SK-N-SH treated with all-trans-retinoic acid at 6 μM for 48 hours (cell line): ENCODE results near the gene GDF11.

Experiments
- ATAC-seq: fragments of 200-7000 bp; cut with Tn5 transposase; 3 replicates; pipeline ENCODE4 v1.9.1; 2020; ENCODE audit warnings: mild to moderate bottlenecking, moderate library complexity
- BACH2 ChIP-seq: fragments of 250-450 bp; sonication (Bioruptor Pico); IDR thresholded peaks from 2 replicates; pipeline ENCODE4 v1.9.0; 2021; ENCODE audit warnings: mild to moderate bottlenecking, borderline replicate concordance
- CSDC2 ChIP-seq: fragments of 250-450 bp; sonication (Bioruptor Pico); IDR thresholded peaks from 2 replicates; pipeline ENCODE4 v1.5.0; 2020; ENCODE audit warnings: mild to moderate bottlenecking, moderate library complexity
- ESRRG ChIP-seq: fragments of 250-450 bp; sonication (Bioruptor Pico); IDR thresholded peaks from 2 replicates; pipeline ENCODE4 v1.6.1; 2021; ENCODE audit warnings: mild to moderate bottlenecking
- GLIS3 ChIP-seq: fragments of 250-450 bp; sonication (Bioruptor Pico); IDR thresholded peaks from 2 replicates; pipeline ENCODE4 v1.5.0; 2020; ENCODE audit warnings: mild to moderate bottlenecking, moderate library complexity
- ISL1 ChIP-seq: fragments of 250-450 bp; sonication (Bioruptor Pico); IDR thresholded peaks from 2 replicates; pipeline ENCODE4 v2.1.2; 2022; ENCODE audit warnings: mild to moderate bottlenecking, moderate library complexity
- OSR1 ChIP-seq: fragments of 250-450 bp; sonication (Bioruptor Pico); IDR thresholded peaks from 2 replicates; pipeline ENCODE4 v1.8.0; 2022; ENCODE audit warnings: moderate library complexity, mild to moderate bottlenecking, inconsistent platforms
- PPARA ChIP-seq: fragments of 250-450 bp; sonication (Bioruptor Pico); IDR thresholded peaks from 2 replicates; pipeline ENCODE4 v1.5.0; 2020; ENCODE audit warnings: mild to moderate bottlenecking, borderline replicate concordance
- RARB ChIP-seq: fragments of 250-450 bp; sonication (Bioruptor Pico); IDR thresholded peaks from 2 replicates; pipeline ENCODE4 v1.8.0; 2021; ENCODE audit warnings: mild to moderate bottlenecking, moderate library complexity
- SNAI2 ChIP-seq: fragments of 250-450 bp; sonication (Bioruptor Pico); IDR thresholded peaks from 2 replicates; pipeline ENCODE4 v1.5.0; 2020; ENCODE audit warnings: mild to moderate bottlenecking, moderate library complexity
- TCF4 ChIP-seq: fragments of 250-450 bp; sonication (Bioruptor Pico); IDR thresholded peaks from 2 replicates; pipeline ENCODE4 v1.8.0; 2021; ENCODE audit warnings: mild to moderate bottlenecking, moderate library complexity, borderline replicate concordance
- TOX ChIP-seq: fragments of 250-450 bp; sonication (Bioruptor Pico); IDR thresholded peaks from 2 replicates; pipeline ENCODE4 v1.8.0; 2021; ENCODE audit warnings: mild to moderate bottlenecking, moderate library complexity, borderline replicate concordance
- ZC3H10 ChIP-seq: fragments of 250-450 bp; sonication (Bioruptor Pico); IDR thresholded peaks from 2 replicates; pipeline ENCODE4 v1.5.1; 2021; ENCODE audit warnings: mild to moderate bottlenecking, moderate library complexity
- ZFP30 ChIP-seq: fragments of 450-650 bp; formaldehyde crosslinking; IDR thresholded peaks from 2 replicates; pipeline ENCODE4 v1.5.0; 2022; ENCODE audit warnings: mild to moderate bottlenecking, moderate library complexity
- ZNF565 ChIP-seq: fragments of 450-650 bp; formaldehyde crosslinking; conservative IDR thresholded peaks from 2 replicates; pipeline ENCODE4 v1.5.0; 2020; ENCODE audit warnings: low read depth, mild to moderate bottlenecking, moderate library complexity
- ZNF70 ChIP-seq: fragments of 450-650 bp; formaldehyde crosslinking; IDR thresholded peaks from 2 replicates; pipeline ENCODE4 v1.5.0; 2020; ENCODE audit warnings: mild to moderate bottlenecking, moderate library complexity
- ZNF8 ChIP-seq: fragments of 450-650 bp; formaldehyde crosslinking; IDR thresholded peaks from 2 replicates; pipeline ENCODE4 v1.5.0; 2020; ENCODE audit warnings: mild to moderate bottlenecking, moderate library complexity
- TF ChIP-seq, protein P1 (sequence below): fragments of 250-450 bp; sonication (Bioruptor Pico); IDR thresholded peaks from 2 replicates; pipeline ENCODE4 v1.8.0; 2021; ENCODE audit warnings: low read depth, mild to moderate bottlenecking, moderate library complexity, borderline replicate concordance
- TF ChIP-seq, protein P2 (sequence below): fragments of 250-450 bp; sonication (Bioruptor Pico); IDR thresholded peaks from 2 replicates; pipeline ENCODE4 v1.5.1; 2021; ENCODE audit warnings: mild to moderate bottlenecking, moderate library complexity
- TF ChIP-seq, protein P3 (sequence below): fragments of 250-450 bp; sonication (Bioruptor Pico); IDR thresholded peaks from 2 replicates; pipeline ENCODE4 v1.5.1; 2020; ENCODE audit warnings: low read depth, mild to moderate bottlenecking, moderate library complexity
- TF ChIP-seq, protein P4 (sequence below): fragments of 250-450 bp; sonication (Bioruptor Pico); IDR thresholded peaks from 2 replicates; pipeline ENCODE4 v1.8.0; 2020; ENCODE audit warnings: mild to moderate bottlenecking, moderate library complexity, borderline replicate concordance

Gene GDF11

DNA sequence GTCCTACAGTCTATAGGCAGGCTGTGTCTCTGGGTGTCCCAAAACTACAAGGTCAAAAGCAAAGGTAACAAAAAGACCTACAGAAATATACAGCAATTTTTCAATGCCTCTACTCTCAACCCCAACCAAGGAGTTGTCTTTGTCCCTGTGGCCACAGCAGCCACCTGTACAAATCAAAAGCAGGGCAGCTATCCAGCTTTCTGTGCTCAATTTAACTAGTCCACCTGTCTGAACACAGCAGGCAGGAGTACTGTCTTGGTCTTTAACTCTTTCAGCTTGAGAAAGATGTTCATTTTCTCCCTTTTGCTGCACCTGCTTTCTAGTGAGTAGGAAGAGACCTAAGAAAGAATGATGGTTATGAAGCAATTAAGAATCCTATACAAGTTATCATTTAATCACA, 19.7 kb downstream of the GDF11 start (continued):
- TF ChIP-seq ESRRG (CRISPR knock-in tag) = no peak
- TF ChIP-seq, protein P1, sequence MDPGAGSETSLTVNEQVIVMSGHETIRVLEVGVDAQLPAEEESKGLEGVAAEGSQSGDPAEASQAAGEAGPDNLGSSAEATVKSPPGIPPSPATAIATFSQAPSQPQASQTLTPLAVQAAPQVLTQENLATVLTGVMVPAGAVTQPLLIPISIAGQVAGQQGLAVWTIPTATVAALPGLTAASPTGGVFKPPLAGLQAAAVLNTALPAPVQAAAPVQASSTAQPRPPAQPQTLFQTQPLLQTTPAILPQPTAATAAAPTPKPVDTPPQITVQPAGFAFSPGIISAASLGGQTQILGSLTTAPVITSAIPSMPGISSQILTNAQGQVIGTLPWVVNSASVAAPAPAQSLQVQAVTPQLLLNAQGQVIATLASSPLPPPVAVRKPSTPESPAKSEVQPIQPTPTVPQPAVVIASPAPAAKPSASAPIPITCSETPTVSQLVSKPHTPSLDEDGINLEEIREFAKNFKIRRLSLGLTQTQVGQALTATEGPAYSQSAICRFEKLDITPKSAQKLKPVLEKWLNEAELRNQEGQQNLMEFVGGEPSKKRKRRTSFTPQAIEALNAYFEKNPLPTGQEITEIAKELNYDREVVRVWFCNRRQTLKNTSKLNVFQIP = no peak
- TF ChIP-seq, protein P2, sequence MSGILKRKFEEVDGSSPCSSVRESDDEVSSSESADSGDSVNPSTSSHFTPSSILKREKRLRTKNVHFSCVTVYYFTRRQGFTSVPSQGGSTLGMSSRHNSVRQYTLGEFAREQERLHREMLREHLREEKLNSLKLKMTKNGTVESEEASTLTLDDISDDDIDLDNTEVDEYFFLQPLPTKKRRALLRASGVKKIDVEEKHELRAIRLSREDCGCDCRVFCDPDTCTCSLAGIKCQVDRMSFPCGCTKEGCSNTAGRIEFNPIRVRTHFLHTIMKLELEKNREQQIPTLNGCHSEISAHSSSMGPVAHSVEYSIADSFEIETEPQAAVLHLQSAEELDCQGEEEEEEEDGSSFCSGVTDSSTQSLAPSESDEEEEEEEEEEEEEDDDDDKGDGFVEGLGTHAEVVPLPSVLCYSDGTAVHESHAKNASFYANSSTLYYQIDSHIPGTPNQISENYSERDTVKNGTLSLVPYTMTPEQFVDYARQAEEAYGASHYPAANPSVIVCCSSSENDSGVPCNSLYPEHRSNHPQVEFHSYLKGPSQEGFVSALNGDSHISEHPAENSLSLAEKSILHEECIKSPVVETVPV (CRISPR knock-in tag) = no peak
- TF ChIP-seq PPARA (CRISPR knock-in tag) = no peak
- TF ChIP-seq CSDC2 = no peak
- no peak for TF ChIP-seq TOX (CRISPR knock-in tag)
- TF ChIP-seq RARB (CRISPR knock-in tag) = no peak
- no peak for TF ChIP-seq GLIS3 (CRISPR knock-in tag)
- TF ChIP-seq OSR1 (CRISPR knock-in tag) = no peak

DNA sequence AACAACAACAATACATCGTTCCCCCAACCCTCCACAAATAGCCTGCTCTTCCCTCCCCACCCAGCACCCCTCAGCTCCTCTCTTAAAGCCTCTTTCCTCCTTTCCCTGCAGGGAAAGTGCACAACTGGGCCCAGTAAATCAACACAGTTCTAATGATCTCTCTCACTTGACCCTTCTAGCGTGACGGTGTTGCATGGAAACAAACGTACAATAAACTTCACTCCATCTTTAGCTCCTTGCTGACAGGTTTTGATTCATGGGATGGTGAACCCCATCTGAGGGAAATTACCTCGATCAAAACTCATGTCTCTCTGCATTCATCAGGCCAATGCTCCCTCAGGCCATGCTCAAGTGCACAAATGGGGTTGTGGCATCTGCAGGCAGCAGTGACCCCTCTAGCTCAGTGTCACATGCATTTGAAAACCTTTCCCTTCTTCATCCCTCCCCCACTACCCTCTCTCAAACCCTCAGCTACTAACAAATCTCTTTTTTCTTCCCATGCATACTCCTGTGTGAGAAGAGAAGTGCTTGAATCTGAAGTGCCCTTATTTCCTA, 22.9 kb downstream of the GDF11 start:
- TF ChIP-seq RARB (CRISPR knock-in tag) (no peak), ZNF70 (CRISPR knock-in tag) (no peak), BACH2 (CRISPR knock-in tag) (no peak), OSR1 (CRISPR knock-in tag) (no peak), GLIS3 (CRISPR knock-in tag) (no peak), ZFP30 (CRISPR knock-in tag) (no peak), CSDC2 (no peak), ZNF8 (CRISPR knock-in tag) (no peak), ZNF565 (CRISPR knock-in tag) (no peak)
- TF ChIP-seq, protein P3, sequence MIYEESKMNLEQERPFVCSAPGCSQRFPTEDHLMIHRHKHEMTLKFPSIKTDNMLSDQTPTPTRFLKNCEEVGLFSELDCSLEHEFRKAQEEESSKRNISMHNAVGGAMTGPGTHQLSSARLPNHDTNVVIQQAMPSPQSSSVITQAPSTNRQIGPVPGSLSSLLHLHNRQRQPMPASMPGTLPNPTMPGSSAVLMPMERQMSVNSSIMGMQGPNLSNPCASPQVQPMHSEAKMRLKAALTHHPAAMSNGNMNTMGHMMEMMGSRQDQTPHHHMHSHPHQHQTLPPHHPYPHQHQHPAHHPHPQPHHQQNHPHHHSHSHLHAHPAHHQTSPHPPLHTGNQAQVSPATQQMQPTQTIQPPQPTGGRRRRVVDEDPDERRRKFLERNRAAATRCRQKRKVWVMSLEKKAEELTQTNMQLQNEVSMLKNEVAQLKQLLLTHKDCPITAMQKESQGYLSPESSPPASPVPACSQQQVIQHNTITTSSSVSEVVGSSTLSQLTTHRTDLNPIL (CRISPR knock-in tag) = no peak
- TF ChIP-seq, protein P4, sequence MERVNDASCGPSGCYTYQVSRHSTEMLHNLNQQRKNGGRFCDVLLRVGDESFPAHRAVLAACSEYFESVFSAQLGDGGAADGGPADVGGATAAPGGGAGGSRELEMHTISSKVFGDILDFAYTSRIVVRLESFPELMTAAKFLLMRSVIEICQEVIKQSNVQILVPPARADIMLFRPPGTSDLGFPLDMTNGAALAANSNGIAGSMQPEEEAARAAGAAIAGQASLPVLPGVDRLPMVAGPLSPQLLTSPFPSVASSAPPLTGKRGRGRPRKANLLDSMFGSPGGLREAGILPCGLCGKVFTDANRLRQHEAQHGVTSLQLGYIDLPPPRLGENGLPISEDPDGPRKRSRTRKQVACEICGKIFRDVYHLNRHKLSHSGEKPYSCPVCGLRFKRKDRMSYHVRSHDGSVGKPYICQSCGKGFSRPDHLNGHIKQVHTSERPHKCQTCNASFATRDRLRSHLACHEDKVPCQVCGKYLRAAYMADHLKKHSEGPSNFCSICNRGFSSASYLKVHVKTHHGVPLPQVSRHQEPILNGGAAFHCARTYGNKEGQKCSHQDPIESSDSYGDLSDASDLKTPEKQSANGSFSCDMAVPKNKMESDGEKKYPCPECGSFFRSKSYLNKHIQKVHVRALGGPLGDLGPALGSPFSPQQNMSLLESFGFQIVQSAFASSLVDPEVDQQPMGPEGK (CRISPR knock-in tag) = no peak
- ATAC-seq = no peak

DNA sequence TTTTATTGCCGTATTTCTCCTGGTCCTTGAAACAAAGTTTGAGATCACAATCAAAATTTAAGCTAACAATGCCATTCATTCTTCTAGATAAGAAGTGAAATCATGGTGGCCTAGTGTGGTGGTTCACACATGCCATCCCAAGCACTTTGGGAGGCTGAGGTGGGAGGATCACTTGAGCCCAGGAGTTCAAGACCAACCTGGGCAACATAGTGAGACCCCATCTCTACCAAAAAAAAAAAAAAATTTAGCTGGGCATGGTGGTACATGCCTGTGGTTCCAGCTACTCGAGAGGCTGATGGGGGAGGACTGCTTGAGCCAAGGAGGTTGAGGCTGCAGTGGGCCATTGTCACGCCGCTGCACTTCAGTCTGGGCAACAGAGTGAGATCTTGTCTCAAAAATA, 24.2 kb downstream of the GDF11 start:
- no peak for TF ChIP-seq CSDC2
- no peak for TF ChIP-seq TCF4 (CRISPR knock-in tag)
- ATAC-seq = no peak

DNA sequence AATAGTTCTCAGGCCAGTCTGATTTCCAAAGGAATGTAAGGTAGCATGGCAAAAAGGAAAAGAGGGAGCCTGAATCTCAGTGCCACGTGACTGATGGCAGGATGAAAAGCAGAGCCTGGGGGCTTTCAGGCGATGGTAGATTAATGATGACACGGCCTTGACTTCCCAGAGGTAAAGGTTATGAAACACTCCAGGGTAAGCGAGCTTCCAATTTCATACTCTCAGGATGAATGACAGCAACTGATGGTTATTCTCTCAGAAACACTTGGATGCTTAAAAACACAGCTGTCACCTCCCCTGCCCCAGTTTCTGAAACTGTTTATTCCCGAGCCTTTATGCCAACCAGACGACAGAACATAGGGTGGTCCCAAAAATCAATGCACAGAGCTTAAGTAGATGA, 28.8 kb downstream of the GDF11 start:
- no peak for ATAC-seq
- TF ChIP-seq BACH2 (CRISPR knock-in tag) (no peak), CSDC2 (no peak), ESRRG (CRISPR knock-in tag) (no peak), ZNF70 (CRISPR knock-in tag) (no peak), ZNF565 (CRISPR knock-in tag) (no peak), ZC3H10 (CRISPR knock-in tag) (no peak)

DNA sequence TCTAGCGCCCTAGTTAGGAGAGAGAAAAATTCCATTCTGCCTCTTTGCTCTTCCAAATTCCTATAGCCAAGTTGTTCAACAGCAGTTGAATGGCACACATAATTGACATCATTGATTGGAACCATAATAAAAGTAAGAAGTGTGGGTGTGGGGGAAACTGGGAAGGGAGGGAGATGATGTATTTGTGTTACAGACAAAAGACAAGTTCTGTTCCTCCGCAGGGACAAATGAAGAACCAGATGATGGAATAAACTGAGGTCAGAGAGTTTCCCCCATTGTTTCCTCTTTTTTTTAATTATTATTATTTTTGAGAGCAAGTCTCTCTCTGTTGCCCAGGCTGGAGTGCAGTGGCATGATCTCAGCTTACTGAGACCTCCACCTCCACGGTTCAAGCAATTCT, 34.9 kb downstream of the GDF11 start:
- TF ChIP-seq TCF4 (CRISPR knock-in tag) = no peak
- TF ChIP-seq ESRRG (CRISPR knock-in tag) = no peak
- no peak for TF ChIP-seq SNAI2 (CRISPR knock-in tag)
- TF ChIP-seq ZNF70 (CRISPR knock-in tag) = no peak
- no peak for TF ChIP-seq BACH2 (CRISPR knock-in tag)
- TF ChIP-seq OSR1 (CRISPR knock-in tag) = no peak
- TF ChIP-seq ZFP30 (CRISPR knock-in tag) = no peak
- TF ChIP-seq ISL1 (CRISPR knock-in tag) = no peak
- TF ChIP-seq, protein P4 (CRISPR knock-in tag) = no peak
- no peak for ATAC-seq
